Ammon's horn (tissue), 1 donor: ENCODE data around the gene POLR3E.

Experiments
- DNase-seq: peaks from one replicate; pipeline ENCODE4 v3.0.0-alpha.2; 2016; ENCODE audit warnings: low spot score

Gene POLR3E

GRCh38 chr16:22297114-22297870 is at the start of gene POLR3E:
Gene POLR3E (plus strand): TSS chr16:22297409. CDS start chr16:22302969, 5,560 bp downstream.
- DNase-seq, result peak; percentile 98

GRCh38 chr16:22250522-22250921 is 46.7 kb upstream of the POLR3E start:
- no peak for DNase-seq

GRCh38 chr16:22252317-22252716 is 44.9 kb upstream of the POLR3E start:
- peak; percentile 15 for DNase-seq

GRCh38 chr16:22253272-22253671 is 43.9 kb upstream of the POLR3E start:
- DNase-seq, result no peak

GRCh38 chr16:22255335-22255734 is 41.9 kb upstream of the POLR3E start:
- no peak for DNase-seq

GRCh38 chr16:22257440-22257839 is 39.8 kb upstream of the POLR3E start:
- DNase-seq, result no peak

GRCh38 chr16:22260490-22260889 is 36.7 kb upstream of the POLR3E start:
- DNase-seq, result no peak

- DNase-seq, result no peak
These were observed 34.7 kb upstream of the POLR3E start for GRCh38 chr16:22262460-22262859.

GRCh38 chr16:22264786-22265185 is 32.4 kb upstream of the POLR3E start:
- no peak for DNase-seq

- no peak for DNase-seq
These were observed 31.9 kb upstream of the POLR3E start for GRCh38 chr16:22265351-22265750.

GRCh38 chr16:22266546-22266945 is 30.7 kb upstream of the POLR3E start:
- no peak for DNase-seq

- no peak for DNase-seq
These were observed 29.4 kb upstream of the POLR3E start for GRCh38 chr16:22267764-22268163.

GRCh38 chr16:22270525-22270924 is 26.7 kb upstream of the POLR3E start:
- DNase-seq, result no peak

- DNase-seq, result no peak
These were observed 24.1 kb upstream of the POLR3E start for GRCh38 chr16:22272870-22273650.

- no peak for DNase-seq
These were observed 22.3 kb upstream of the POLR3E start for GRCh38 chr16:22274916-22275315.

GRCh38 chr16:22278441-22279230 is 18.6 kb upstream of the POLR3E start:
- DNase-seq, result no peak

GRCh38 chr16:22282254-22282892 is 14.8 kb upstream of the POLR3E start:
- no peak for DNase-seq

GRCh38 chr16:22284637-22285036 is 12.6 kb upstream of the POLR3E start:
- DNase-seq, result no peak

- no peak for DNase-seq
These were observed 12.1 kb upstream of the POLR3E start for GRCh38 chr16:22285080-22285479.

- DNase-seq, result no peak
These were observed 6.2 kb upstream of the POLR3E start for GRCh38 chr16:22291020-22291419.

GRCh38 chr16:22291860-22292318 is 5.3 kb upstream of the POLR3E start:
- no peak for DNase-seq

- DNase-seq, result no peak
These were observed 4.9 kb upstream of the POLR3E start for GRCh38 chr16:22292320-22292719.
